ENCODE measurements around the gene NUCKS1. TPM values are rescaled to one million over a fixed set of nuclear protein-coding genes. Genes with fewer than 3 reads are reported as not detected.
A peak's percentile ranks its signal among the peaks of the same experiment; 100 is the strongest.

NUCKS1 gene
- total RNA-seq, 2 experiments from 2014 or later: 189 to 260 TPM

- H3K4me1 Mint-ChIP-seq: peaks cover 13% of the 10 kb centered on the region
- H3K36me3 Mint-ChIP-seq (ENCODE audit: low read depth): peaks cover 19% of the 10 kb centered on the region
- H3K27ac Mint-ChIP-seq: peak overlapping the region; percentile 43
- CTCF ChIA-PET: interaction anchor here (0.5 to 9.5 kb wide), 40 partner anchors 10 to 972 kb away, joined by 3 to 225 read pairs (median 6); partner anchors contain the start of genes ELK4, RAB29 and SLC45A3
- H3K27me3 Mint-ChIP-seq: no peaks in the 10 kb centered on the region
- DNase-seq: peak; percentile 78
- no peaks in the 10 kb centered on the region for H3K9me3 Mint-ChIP-seq (ENCODE audit: low read depth)
- POLR2A ChIA-PET: interaction anchor here (0.6 to 1.2 kb wide), 4 partner anchors 34 to 72 kb away, joined by 3 to 4 read pairs (median 3); partner anchors contain the start of gene RAB29
- no peak overlapping the region for H3K4me3 Mint-ChIP-seq
- intact Hi-C loops (cut with DNase I, micrococcal nuclease): loop anchor here (1.0 to 5.0 kb wide), 5 partner anchors 37 to 266 kb away; partner anchors contain the start of gene RAB29 (in 2 of the 2)
- ATAC-seq: peak; percentile 90
These were observed 38.6 kb downstream of the NUCKS1 start for GRCh38 chr1:205711105-205712048.

GRCh38 chr1:205710201-205711062 lies 39.5 kb downstream of the NUCKS1 start:
- Mint-ChIP-seq H3K4me1 (peaks cover 13% of the 10 kb centered on the region), H3K9me3 (ENCODE audit: low read depth) (no peaks in the 10 kb centered on the region), H3K36me3 (ENCODE audit: low read depth) (peaks cover 16% of the 10 kb centered on the region), H3K4me3 (no peak overlapping the region), H3K27ac (no peak overlapping the region), H3K27me3 (no peaks in the 10 kb centered on the region)
- POLR2A ChIA-PET: no interaction called here
- intact Hi-C loops (cut with DNase I, micrococcal nuclease): loop anchor here (1.0 to 5.0 kb wide), 5 partner anchors 38 to 267 kb away; partner anchors contain the start of gene RAB29 (in 2 of the 2)
- no peak for DNase-seq
- ATAC-seq: no peak
- CTCF ChIA-PET: interaction anchor here (0.5 to 9.5 kb wide), 33 partner anchors 9 to 973 kb away, joined by 3 to 225 read pairs (median 5); partner anchors contain the start of genes ELK4, RAB29 and SLC45A3

- Mint-ChIP-seq H3K27ac (no peak overlapping the region), H3K4me3 (no peak overlapping the region), H3K36me3 (ENCODE audit: low read depth) (peaks cover 18% of the 10 kb centered on the region), H3K27me3 (no peaks in the 10 kb centered on the region), H3K4me1 (peaks cover 16% of the 10 kb centered on the region), H3K9me3 (ENCODE audit: low read depth) (no peaks in the 10 kb centered on the region)
- DNase-seq (no peak), ATAC-seq (no peak)
- intact Hi-C loops (cut with DNase I, micrococcal nuclease): loop anchor here (2.0 to 5.0 kb wide), 4 partner anchors 39 to 268 kb away; partner anchors contain the start of gene RAB29 (in 2 of the 2)
- ChIA-PET POLR2A (interaction anchor here (0.8 kb wide), 1 partner anchor 27 kb away, joined by 4 read pairs; no protein-coding TSS in a partner anchor), CTCF (interaction anchor here (0.6 to 9.5 kb wide), 21 partner anchors 12 to 898 kb away, joined by 3 to 225 read pairs (median 5); partner anchors contain the start of genes ELK4 and RAB29)
These were observed 40.3 kb downstream of the NUCKS1 start for GRCh38 chr1:205709640-205710039.

GRCh38 chr1:205709059-205709398 lies 41.0 kb downstream of the NUCKS1 start:
- POLR2A ChIA-PET: interaction anchor here (0.8 kb wide), 1 partner anchor 28 kb away, joined by 4 read pairs; no protein-coding TSS in a partner anchor
- DNase-seq (no peak), ATAC-seq (no peak)
- Mint-ChIP-seq H3K9me3 (ENCODE audit: low read depth) (no peaks in the 10 kb centered on the region), H3K27ac (no peak overlapping the region), H3K4me3 (no peak overlapping the region), H3K27me3 (no peaks in the 10 kb centered on the region), H3K4me1 (peaks cover 15% of the 10 kb centered on the region), H3K36me3 (ENCODE audit: low read depth) (peaks cover 18% of the 10 kb centered on the region)
- intact Hi-C loops (cut with DNase I, micrococcal nuclease): no loop called here
- CTCF ChIA-PET: interaction anchor here (0.6 to 9.5 kb wide), 11 partner anchors 15 to 899 kb away, joined by 3 to 225 read pairs (median 5); partner anchors contain the start of gene RAB29

GRCh38 chr1:205706601-205707502 lies 43.1 kb downstream of the NUCKS1 start:
- intact Hi-C loops (cut with DNase I, micrococcal nuclease): no loop called here
- no peak for ATAC-seq
- Mint-ChIP-seq H3K36me3 (ENCODE audit: low read depth) (peaks cover 18% of the 10 kb centered on the region), H3K4me3 (no peak overlapping the region), H3K27ac (no peak overlapping the region), H3K9me3 (ENCODE audit: low read depth) (no peaks in the 10 kb centered on the region), H3K27me3 (no peaks in the 10 kb centered on the region), H3K4me1 (peaks cover 15% of the 10 kb centered on the region)
- DNase-seq: no peak
- CTCF ChIA-PET: interaction anchor here (0.6 to 9.5 kb wide), 4 partner anchors 9 to 323 kb away, joined by 3 to 225 read pairs (median 4); no protein-coding TSS in a partner anchor
- POLR2A ChIA-PET: interaction anchor here (0.6 kb wide), 1 partner anchor 393 kb away, joined by 4 read pairs; no protein-coding TSS in a partner anchor

GRCh38 chr1:205704903-205705302 lies 45.1 kb downstream of the NUCKS1 start:
- no peaks in the 10 kb centered on the region for H3K9me3 Mint-ChIP-seq (ENCODE audit: low read depth)
- peak overlapping the region; percentile 55 for H3K27ac Mint-ChIP-seq
- POLR2A ChIA-PET: no interaction called here
- CTCF ChIA-PET: interaction anchor here (0.7 to 1.4 kb wide), 3 partner anchors 9 to 113 kb away, joined by 3 read pairs; no protein-coding TSS in a partner anchor
- intact Hi-C loops (cut with DNase I, micrococcal nuclease): no loop called here
- H3K4me3 Mint-ChIP-seq: no peak overlapping the region
- H3K36me3 Mint-ChIP-seq (ENCODE audit: low read depth): peaks cover 16% of the 10 kb centered on the region
- H3K4me1 Mint-ChIP-seq: peaks cover 4% of the 10 kb centered on the region
- H3K27me3 Mint-ChIP-seq: no peaks in the 10 kb centered on the region
- ATAC-seq (no peak), DNase-seq (no peak)

- DNase-seq (no peak), ATAC-seq (no peak)
- ChIA-PET POLR2A (interaction anchor here (0.7 to 1.0 kb wide), 2 partner anchors 14 to 71 kb away, joined by 9 to 17 read pairs; no protein-coding TSS in a partner anchor), CTCF (interaction anchor here (0.6 to 3.9 kb wide), 7 partner anchors 8 to 349 kb away, joined by 3 to 17 read pairs (median 4); no protein-coding TSS in a partner anchor)
- Mint-ChIP-seq H3K27me3 (no peaks in the 10 kb centered on the region), H3K36me3 (ENCODE audit: low read depth) (peaks cover 11% of the 10 kb centered on the region), H3K27ac (no peak overlapping the region), H3K4me1 (peaks cover 4% of the 10 kb centered on the region), H3K4me3 (no peak overlapping the region), H3K9me3 (ENCODE audit: low read depth) (no peaks in the 10 kb centered on the region)
- intact Hi-C loops (cut with DNase I, micrococcal nuclease): no loop called here
These were observed 46.9 kb downstream of the NUCKS1 start for GRCh38 chr1:205703072-205703471.

- H3K4me1 Mint-ChIP-seq: peaks cover 4% of the 10 kb centered on the region
- intact Hi-C loops (cut with DNase I, micrococcal nuclease): no loop called here
- ChIA-PET POLR2A (no interaction called here), CTCF (interaction anchor here (0.7 to 3.9 kb wide), 3 partner anchors 9 to 240 kb away, joined by 3 to 17 read pairs (median 3); no protein-coding TSS in a partner anchor)
- H3K27me3 Mint-ChIP-seq: peaks cover 2% of the 10 kb centered on the region
- no peak for ATAC-seq
- H3K36me3 Mint-ChIP-seq (ENCODE audit: low read depth): peaks cover 9% of the 10 kb centered on the region
- no peak for DNase-seq
- H3K4me3 Mint-ChIP-seq: no peak overlapping the region
- no peak overlapping the region for H3K27ac Mint-ChIP-seq
- H3K9me3 Mint-ChIP-seq (ENCODE audit: low read depth): no peaks in the 10 kb centered on the region
These were observed 48.1 kb downstream of the NUCKS1 start for GRCh38 chr1:205701891-205702290.

- ChIA-PET POLR2A (interaction anchor here (0.5 kb wide), 1 partner anchor 269 kb away, joined by 3 read pairs; no protein-coding TSS in a partner anchor), CTCF (interaction anchor here (0.7 to 3.9 kb wide), 4 partner anchors 10 to 215 kb away, joined by 3 to 17 read pairs (median 7); no protein-coding TSS in a partner anchor)
- Mint-ChIP-seq H3K4me3 (no peak overlapping the region), H3K9me3 (ENCODE audit: low read depth) (no peaks in the 10 kb centered on the region), H3K27me3 (peaks cover 5% of the 10 kb centered on the region), H3K27ac (no peak overlapping the region), H3K36me3 (ENCODE audit: low read depth) (peaks cover 5% of the 10 kb centered on the region), H3K4me1 (peaks cover 4% of the 10 kb centered on the region)
- DNase-seq (no peak), ATAC-seq (no peak)
- intact Hi-C loops (cut with DNase I, micrococcal nuclease): no loop called here
These were observed 48.6 kb downstream of the NUCKS1 start for GRCh38 chr1:205701420-205701819.
